Measurements from ENCODE around the gene LRRN2.
A peak's percentile ranks its signal among the peaks of the same experiment; 100 is the strongest.
"Not testable (repeated sequence)": the region's sequence is repeated elsewhere in the genome, so short reads cannot be mapped to it uniquely, and the experiment has no call there.

LRRN2 gene

GRCh38 chr1:204711947-204712701, 26.6 kb upstream of the LRRN2 start:
- DNase-seq, result peak; percentile 75

- DNase-seq, result no peak
These were observed 25.8 kb upstream of the LRRN2 start for GRCh38 chr1:204711103-204711946.

GRCh38 chr1:204709960-204710912, 24.7 kb upstream of the LRRN2 start:
- DNase-seq, result no peak

GRCh38 chr1:204709021-204709420, 23.5 kb upstream of the LRRN2 start:
- no peak for DNase-seq

- DNase-seq, result no peak
These were observed 21.4 kb upstream of the LRRN2 start for GRCh38 chr1:204706838-204707509.

GRCh38 chr1:204705888-204706837, 20.6 kb upstream of the LRRN2 start:
- no peak for DNase-seq

GRCh38 chr1:204705493-204705811, 19.9 kb upstream of the LRRN2 start:
- no peak for DNase-seq

GRCh38 chr1:204704794-204705492, 19.4 kb upstream of the LRRN2 start:
- DNase-seq, result no peak

GRCh38 chr1:204703826-204704612, 18.5 kb upstream of the LRRN2 start:
- no peak for DNase-seq

- no peak for DNase-seq
These were observed 17.7 kb upstream of the LRRN2 start for GRCh38 chr1:204703268-204703664.

GRCh38 chr1:204702552-204703267, 17.2 kb upstream of the LRRN2 start:
- no peak for DNase-seq

- no peak for DNase-seq
These were observed 15.7 kb upstream of the LRRN2 start for GRCh38 chr1:204701229-204701628.

- no peak for DNase-seq
These were observed 12.4 kb upstream of the LRRN2 start for GRCh38 chr1:204697893-204698292.

- DNase-seq, result no peak
These were observed 11.1 kb upstream of the LRRN2 start for GRCh38 chr1:204696606-204697005.

- no peak for DNase-seq
These were observed 10.2 kb upstream of the LRRN2 start for GRCh38 chr1:204695692-204696091.

- no peak for DNase-seq
These were observed 8.6 kb upstream of the LRRN2 start for GRCh38 chr1:204694145-204694544.

GRCh38 chr1:204692841-204693356, 7.4 kb upstream of the LRRN2 start:
- DNase-seq, result no peak

- DNase-seq, result no peak
These were observed 6.8 kb upstream of the LRRN2 start for GRCh38 chr1:204692325-204692840.

GRCh38 chr1:204691328-204691730, 5.8 kb upstream of the LRRN2 start:
- DNase-seq, result not testable (repeated sequence)

All from left hindlimb (tissue), 1 donor.